SK-N-SH (cell line): ENCODE data around the gene SLC22A4.

Experiments
- RAD21 ChIP-seq: IDR thresholded peaks from 2 replicates; pipeline ENCODE4 v1.6.1; 2012; ENCODE audit warnings: mild to moderate bottlenecking, low read length
- SMC3 ChIP-seq: IDR thresholded peaks from 2 replicates; pipeline ENCODE4 v1.6.1; 2012; ENCODE audit warnings: low read depth, low read length, improper control_type of control experiment

DNA sequence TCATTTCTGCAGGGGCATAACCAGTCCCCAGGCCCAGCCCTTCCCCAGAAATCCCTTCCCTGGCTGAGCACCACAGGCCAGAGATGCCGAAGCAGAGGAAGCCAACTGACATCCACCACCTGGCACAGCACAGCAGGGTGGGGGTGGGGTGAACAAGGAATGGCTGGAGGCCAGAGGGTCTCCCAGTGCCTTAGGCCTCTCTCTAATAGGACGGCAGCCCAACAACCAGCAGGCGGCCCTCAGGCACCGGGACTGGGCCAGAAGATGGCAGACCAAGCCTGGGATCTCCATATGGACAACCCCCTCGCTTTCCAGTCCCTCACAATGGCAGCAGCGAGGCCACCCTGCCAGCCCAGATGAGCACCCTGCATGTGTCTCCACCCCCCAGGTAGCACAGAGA lies 23.5 kb upstream of the SLC22A4 start:
- TF ChIP-seq SMC3 (no peak), RAD21 (no peak)
